KMS-11 (cell line): Measurements from ENCODE around the gene CAMTA1.

Experiments used
- H2AFZ ChIP-seq: fragments of 200-600 bp; sonication (generic); 2 replicates; pipeline ENCODE4 v1.6.1; 2016; ENCODE audit warnings: antibody characterized with exemption, mixed run types, low read depth
- H3K27ac ChIP-seq: fragments of 200-600 bp; sonication (generic); 2 replicates; pipeline ENCODE4 v1.6.1; 2016; ENCODE audit warnings: mild to moderate bottlenecking, mixed run types
- H3K27me3 ChIP-seq: fragments of 200-600 bp; sonication (generic); 2 replicates; pipeline ENCODE4 v1.6.1; 2017; ENCODE audit warnings: mild to moderate bottlenecking, low read depth, mixed run types, moderate library complexity; ENCODE audit not compliant: insufficient read depth
- H3K36me3 ChIP-seq: fragments of 200-600 bp; sonication (generic); 2 replicates; pipeline ENCODE4 v1.6.1; 2017; ENCODE audit warnings: mild to moderate bottlenecking, mixed run types; ENCODE audit not compliant: insufficient read depth
- H3K4me1 ChIP-seq: fragments of 200-600 bp; sonication (generic); 2 replicates; pipeline ENCODE4 v1.6.1; 2016; ENCODE audit warnings: mild to moderate bottlenecking, low read depth, mixed run types; ENCODE audit not compliant: poor library complexity, severe bottlenecking
- H3K4me2 ChIP-seq: fragments of 200-600 bp; sonication (generic); 2 replicates; pipeline ENCODE4 v1.7.0; 2016; ENCODE audit warnings: mild to moderate bottlenecking, mixed run types
- H3K4me3 ChIP-seq: fragments of 200-600 bp; sonication (generic); IDR thresholded peaks from 2 replicates; pipeline ENCODE4 v1.6.1; 2017; ENCODE audit warnings: low read depth, low read length, mixed read lengths; ENCODE audit not compliant: insufficient read depth
- H3K79me2 ChIP-seq: fragments of 200-600 bp; sonication (generic); 2 replicates; pipeline ENCODE4 v1.6.1; 2016; ENCODE audit warnings: low read depth, mixed run types; ENCODE audit not compliant: insufficient read depth
- H3K9ac ChIP-seq: fragments of 200-600 bp; sonication (generic); 2 replicates; pipeline ENCODE4 v1.6.1; 2016; ENCODE audit warnings: mild to moderate bottlenecking, mixed run types
- H4K20me1 ChIP-seq: fragments of 200-600 bp; sonication (generic); 2 replicates; pipeline ENCODE4 v1.6.1; 2016; ENCODE audit warnings: mild to moderate bottlenecking, mixed run types; ENCODE audit not compliant: insufficient read depth
- TF ChIP-seq, protein P1 (sequence below): fragments of 200-600 bp; sonication (generic); conservative IDR thresholded peaks from 2 replicates; pipeline ENCODE4 v1.6.1; 2017; ENCODE audit warnings: low read depth, mild to moderate bottlenecking, antibody characterized with exemption, low read length, moderate library complexity, mixed read lengths

The CAMTA1 gene

DNA sequence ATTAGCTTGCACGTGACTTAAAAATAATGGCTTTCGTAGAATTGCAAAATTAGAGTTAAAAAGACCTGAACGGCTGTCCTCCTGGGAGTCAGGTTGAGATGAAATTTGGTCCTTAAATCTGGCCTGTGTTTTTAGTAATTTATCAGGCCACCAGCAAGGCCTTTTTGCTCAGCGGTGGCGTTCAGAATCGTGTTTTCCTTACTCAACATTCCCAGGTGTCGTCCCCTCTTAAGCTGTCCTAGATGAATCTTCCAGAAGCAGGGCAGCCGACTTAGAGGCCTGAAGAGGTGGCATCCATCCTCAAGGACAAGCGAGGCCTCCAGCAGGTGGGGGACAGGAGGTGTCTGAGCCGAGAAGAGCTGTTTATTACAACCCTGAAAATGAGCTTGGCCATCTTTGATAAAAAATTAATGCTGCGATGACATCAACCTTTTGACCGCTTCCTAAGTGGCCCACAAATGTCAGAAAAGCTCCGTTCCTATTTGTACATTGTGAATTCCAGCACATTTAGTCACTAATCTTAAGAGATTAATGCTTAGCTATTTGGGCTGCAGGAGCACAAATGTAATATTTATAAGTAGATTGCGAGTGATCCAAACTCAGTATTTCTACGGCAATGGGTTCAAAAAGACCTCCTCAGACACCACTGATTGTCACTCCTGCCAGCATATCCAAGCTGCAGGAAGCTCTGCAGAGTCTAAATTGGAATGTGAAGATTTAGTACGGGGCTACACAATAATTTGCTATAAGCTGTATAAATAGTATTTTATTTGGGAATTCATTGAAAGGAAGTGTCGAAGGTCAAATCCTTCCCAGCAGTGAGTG is 641.7 kb downstream of the CAMTA1 start:
- Histone ChIP-seq H3K4me3 (no peak overlapping the region), H3K79me2 (no peaks in the 10 kb centered on the region), H3K27me3 (peaks cover 3% of the 10 kb centered on the region; the same call in 1 of the 2 replicates), H3K36me3 (no peaks in the 10 kb centered on the region), H2AFZ (no peak overlapping the region), H3K4me2 (no peak overlapping the region), H3K9ac (no peak overlapping the region), H4K20me1 (no peaks in the 10 kb centered on the region), H3K27ac (no peak overlapping the region), H3K4me1 (no peaks in the 10 kb centered on the region)
- TF ChIP-seq, protein P1, sequence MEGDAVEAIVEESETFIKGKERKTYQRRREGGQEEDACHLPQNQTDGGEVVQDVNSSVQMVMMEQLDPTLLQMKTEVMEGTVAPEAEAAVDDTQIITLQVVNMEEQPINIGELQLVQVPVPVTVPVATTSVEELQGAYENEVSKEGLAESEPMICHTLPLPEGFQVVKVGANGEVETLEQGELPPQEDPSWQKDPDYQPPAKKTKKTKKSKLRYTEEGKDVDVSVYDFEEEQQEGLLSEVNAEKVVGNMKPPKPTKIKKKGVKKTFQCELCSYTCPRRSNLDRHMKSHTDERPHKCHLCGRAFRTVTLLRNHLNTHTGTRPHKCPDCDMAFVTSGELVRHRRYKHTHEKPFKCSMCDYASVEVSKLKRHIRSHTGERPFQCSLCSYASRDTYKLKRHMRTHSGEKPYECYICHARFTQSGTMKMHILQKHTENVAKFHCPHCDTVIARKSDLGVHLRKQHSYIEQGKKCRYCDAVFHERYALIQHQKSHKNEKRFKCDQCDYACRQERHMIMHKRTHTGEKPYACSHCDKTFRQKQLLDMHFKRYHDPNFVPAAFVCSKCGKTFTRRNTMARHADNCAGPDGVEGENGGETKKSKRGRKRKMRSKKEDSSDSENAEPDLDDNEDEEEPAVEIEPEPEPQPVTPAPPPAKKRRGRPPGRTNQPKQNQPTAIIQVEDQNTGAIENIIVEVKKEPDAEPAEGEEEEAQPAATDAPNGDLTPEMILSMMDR, result no peak

DNA sequence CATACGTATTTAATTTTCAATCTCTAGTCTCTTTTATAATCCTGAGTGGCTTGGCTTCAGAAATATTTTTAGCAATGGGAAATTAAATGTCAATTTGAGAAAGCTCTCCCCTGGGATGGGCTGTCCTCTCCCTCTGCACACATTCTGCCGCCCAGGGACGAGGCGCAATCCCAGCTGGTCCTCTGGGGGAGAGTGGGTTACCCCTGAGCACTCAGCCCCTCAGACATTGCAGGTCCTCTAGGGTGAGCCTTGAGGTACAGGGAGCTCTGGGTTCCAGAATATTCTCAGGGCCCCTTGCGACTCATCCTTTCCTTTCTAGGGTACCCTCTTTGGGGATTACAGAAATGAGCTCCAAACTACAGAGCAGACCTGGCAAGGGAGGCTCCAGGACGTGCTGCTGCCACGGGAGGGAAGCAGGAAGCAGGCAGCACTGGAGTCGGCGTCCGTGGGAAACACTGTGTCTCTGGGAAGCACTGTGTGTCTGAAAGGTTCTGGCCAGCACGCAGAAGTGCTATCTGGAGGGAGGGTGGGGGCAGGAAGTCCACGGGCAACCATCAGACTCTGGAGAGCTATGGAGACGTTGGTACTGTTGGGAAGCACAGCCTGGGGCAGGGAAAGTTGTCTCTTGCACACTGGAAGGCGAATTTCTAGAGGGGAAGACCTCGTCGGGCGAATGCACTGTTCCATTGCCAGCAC is 642.5 kb downstream of the CAMTA1 start:
- Histone ChIP-seq H3K79me2 (no peaks in the 10 kb centered on the region), H2AFZ (no peak overlapping the region), H3K27ac (no peak overlapping the region), H3K4me3 (no peak overlapping the region), H4K20me1 (no peaks in the 10 kb centered on the region), H3K9ac (no peak overlapping the region), H3K27me3 (peaks cover 3% of the 10 kb centered on the region; the same call in 1 of the 2 replicates), H3K36me3 (no peaks in the 10 kb centered on the region), H3K4me1 (no peaks in the 10 kb centered on the region), H3K4me2 (no peak overlapping the region)
- TF ChIP-seq, protein P1, result no peak

DNA sequence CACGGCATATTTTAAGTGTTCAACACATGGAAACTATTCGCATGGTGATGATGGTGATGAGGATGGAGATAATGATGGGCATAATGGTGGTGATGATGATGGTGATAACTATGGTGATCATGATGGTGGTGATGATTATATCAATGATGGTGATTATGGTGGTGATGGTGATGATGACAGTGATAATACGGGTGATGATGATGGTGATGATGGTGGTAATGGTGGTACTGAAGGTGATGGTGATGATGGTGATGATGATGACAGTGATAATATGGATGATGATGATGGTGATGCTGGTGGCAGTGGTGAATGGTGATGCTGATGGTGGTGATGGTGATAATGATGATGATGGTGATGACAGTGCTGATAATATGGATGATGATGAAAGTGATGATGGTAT is 644.0 kb downstream of the CAMTA1 start:
- Histone ChIP-seq H3K4me2 (no peak overlapping the region), H3K36me3 (no peaks in the 10 kb centered on the region)
- TF ChIP-seq, protein P1, result no peak

DNA sequence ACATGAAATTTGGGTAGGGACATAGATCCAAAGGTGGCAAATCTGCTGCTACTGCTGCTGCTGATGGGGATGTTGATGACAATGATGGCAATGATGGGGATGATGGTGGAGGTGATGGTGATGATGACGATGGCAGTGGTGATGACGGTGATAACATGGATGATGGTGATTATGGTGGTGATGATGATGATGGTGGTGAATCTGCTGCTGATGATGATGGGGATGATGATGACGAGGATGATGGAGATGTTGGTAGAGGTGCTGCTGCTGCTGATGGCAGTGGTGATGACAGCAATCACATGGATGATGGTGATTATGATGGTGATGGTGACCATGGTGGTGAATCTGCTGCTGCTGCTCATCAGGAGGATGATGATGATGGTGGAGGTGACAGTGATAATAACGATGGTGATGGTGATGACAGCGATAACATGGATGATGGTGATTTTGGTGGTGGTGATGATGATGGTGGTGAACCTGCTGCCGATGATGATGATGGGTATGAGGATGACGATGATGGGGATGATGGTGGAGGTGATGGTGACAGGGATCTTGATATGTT is 644.9 kb downstream of the CAMTA1 start:
- H4K20me1 ChIP-seq, result no peaks in the 10 kb centered on the region
- H3K4me3 ChIP-seq, result no peak overlapping the region
- H3K27me3 ChIP-seq, result peaks cover 3% of the 10 kb centered on the region
- no peaks in the 10 kb centered on the region for H3K79me2 ChIP-seq
- TF ChIP-seq, protein P1, result no peak
- no peak overlapping the region for H3K4me2 ChIP-seq
- no peak overlapping the region for H2AFZ ChIP-seq
- no peak overlapping the region for H3K9ac ChIP-seq
- H3K4me1 ChIP-seq, result no peaks in the 10 kb centered on the region
- H3K36me3 ChIP-seq, result no peaks in the 10 kb centered on the region
- no peak overlapping the region for H3K27ac ChIP-seq

More for the DNA sequence above, 644.0 kb downstream of the CAMTA1 start:
- no peak overlapping the region for H2AFZ ChIP-seq
- no peaks in the 10 kb centered on the region for H3K4me1 ChIP-seq
- peaks cover 3% of the 10 kb centered on the region; the same call in 1 of the 2 replicates for H3K27me3 ChIP-seq
- no peak overlapping the region for H3K4me3 ChIP-seq
- no peaks in the 10 kb centered on the region for H3K79me2 ChIP-seq
- no peaks in the 10 kb centered on the region for H4K20me1 ChIP-seq
- H3K9ac ChIP-seq, result no peak overlapping the region
- H3K27ac ChIP-seq, result no peak overlapping the region
